ENCODE measurements around the gene TBP.

TBP gene

DNA sequence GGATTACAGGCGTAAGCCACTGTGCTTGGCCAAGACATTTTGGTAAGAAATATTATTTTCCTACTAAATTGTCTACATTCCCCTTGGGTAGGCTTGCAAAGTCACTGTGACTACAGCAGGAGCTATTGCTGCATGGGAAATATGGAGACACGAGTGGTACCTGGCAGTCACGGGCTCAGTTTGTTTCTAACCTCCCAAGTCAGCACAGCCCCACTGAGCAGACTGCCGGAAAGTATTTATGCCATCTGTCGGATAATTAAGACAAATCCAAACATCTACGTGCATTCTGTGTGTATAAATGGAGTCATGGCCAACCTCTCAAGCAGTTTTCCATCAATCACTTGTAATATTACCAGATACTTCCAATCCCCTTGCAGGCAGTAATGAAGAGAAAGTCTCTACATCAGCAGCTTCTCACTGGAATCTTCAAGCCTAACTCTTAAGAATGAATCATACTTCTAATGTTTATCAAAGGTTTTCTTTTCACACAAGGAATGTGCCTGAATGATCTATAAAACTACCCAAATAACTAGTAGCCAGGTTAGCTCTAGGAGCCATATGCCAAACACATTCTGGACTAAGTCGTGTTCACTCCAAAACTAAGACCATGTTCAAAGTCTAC, 21.2 kb upstream of the TBP start:
- Histone ChIP-seq H3K9me3 (no peaks in the 10 kb centered on the region), H3K36me3 (peaks cover 62% of the 10 kb centered on the region), H3K4me1 (ENCODE audit: control insufficient read depth in 1 of 2, insufficient read depth in 1 of 2, low read depth in 1 of 2, low read length in 1 of 2) (no peaks in the 10 kb centered on the region), H3K4me3 (ENCODE audit: low read depth in 1 of 2, low read length in 1 of 2) (no peak overlapping the region), H3K27ac (no peak overlapping the region), H3K27me3 (no peaks in the 10 kb centered on the region)
- TF ChIP-seq, protein P1, sequence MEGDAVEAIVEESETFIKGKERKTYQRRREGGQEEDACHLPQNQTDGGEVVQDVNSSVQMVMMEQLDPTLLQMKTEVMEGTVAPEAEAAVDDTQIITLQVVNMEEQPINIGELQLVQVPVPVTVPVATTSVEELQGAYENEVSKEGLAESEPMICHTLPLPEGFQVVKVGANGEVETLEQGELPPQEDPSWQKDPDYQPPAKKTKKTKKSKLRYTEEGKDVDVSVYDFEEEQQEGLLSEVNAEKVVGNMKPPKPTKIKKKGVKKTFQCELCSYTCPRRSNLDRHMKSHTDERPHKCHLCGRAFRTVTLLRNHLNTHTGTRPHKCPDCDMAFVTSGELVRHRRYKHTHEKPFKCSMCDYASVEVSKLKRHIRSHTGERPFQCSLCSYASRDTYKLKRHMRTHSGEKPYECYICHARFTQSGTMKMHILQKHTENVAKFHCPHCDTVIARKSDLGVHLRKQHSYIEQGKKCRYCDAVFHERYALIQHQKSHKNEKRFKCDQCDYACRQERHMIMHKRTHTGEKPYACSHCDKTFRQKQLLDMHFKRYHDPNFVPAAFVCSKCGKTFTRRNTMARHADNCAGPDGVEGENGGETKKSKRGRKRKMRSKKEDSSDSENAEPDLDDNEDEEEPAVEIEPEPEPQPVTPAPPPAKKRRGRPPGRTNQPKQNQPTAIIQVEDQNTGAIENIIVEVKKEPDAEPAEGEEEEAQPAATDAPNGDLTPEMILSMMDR (IDR thresholded peaks at IDR 0.05) = no peak

DNA sequence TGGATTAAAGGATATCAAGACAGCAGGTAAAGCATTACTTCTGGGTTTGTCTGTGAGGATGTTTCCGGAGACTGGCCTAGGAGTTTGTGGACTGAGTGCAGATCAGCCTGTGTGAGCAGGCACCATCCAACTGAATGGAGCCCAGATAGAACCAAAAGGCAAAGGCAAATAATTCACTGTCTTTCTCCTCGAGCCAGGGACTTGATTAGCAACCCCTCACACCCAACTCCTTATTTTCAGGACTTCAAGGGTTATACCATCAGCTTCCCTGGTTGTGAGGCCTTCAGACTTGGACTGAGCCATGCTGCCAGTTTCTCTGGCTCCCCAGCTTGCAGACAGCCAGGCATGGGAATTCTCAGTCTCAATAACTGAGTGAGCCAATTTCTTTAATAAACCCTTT, 20.4 kb upstream of the TBP start:
- Histone ChIP-seq H3K27me3 (no peaks in the 10 kb centered on the region), H3K4me3 (ENCODE audit: low read depth in 1 of 2, low read length in 1 of 2) (no peak overlapping the region), H3K27ac (no peak overlapping the region), H3K4me1 (ENCODE audit: control insufficient read depth in 1 of 2, insufficient read depth in 1 of 2, low read depth in 1 of 2, low read length in 1 of 2) (no peaks in the 10 kb centered on the region), H3K36me3 (peaks cover 70% of the 10 kb centered on the region), H3K9me3 (no peaks in the 10 kb centered on the region)
- TF ChIP-seq, protein P1 (IDR thresholded peaks at IDR 0.05) = no peak

DNA sequence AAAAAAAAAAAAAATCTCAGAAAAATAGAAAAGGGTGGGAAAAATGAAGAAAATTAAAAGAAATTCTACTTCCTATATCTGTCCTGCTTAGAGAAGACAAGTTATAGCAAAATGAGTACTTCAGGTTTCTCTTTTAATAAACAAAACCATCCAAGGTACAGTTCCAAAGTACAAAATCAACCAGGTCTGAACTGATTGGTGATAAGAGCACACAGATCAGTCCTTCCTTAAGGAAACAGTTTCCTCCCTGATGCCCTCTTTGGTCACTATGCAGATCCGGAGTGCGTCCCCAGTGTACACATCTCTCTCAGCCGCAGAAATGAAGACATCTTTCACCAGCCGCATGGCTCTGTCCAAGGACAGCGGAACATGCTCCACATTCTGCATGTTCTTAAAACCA, 19.2 kb upstream of the TBP start:
- H3K36me3 ChIP-seq = peaks cover 82% of the 10 kb centered on the region

GRCh38 chr6:170536671-170537070, 17.5 kb upstream of the TBP start:
- peaks cover 92% of the 10 kb centered on the region for H3K36me3 ChIP-seq
- no peak overlapping the region for H3K27ac ChIP-seq

More for the DNA sequence above, 19.2 kb upstream of the TBP start:
- H3K9me3 ChIP-seq = no peaks in the 10 kb centered on the region
- no peak overlapping the region for H3K4me3 ChIP-seq (ENCODE audit: low read depth in 1 of 2, low read length in 1 of 2)
- no peak overlapping the region for H3K27ac ChIP-seq
- H3K4me1 ChIP-seq (ENCODE audit: control insufficient read depth in 1 of 2, insufficient read depth in 1 of 2, low read depth in 1 of 2, low read length in 1 of 2) = no peaks in the 10 kb centered on the region
- TF ChIP-seq, protein P1 (IDR thresholded peaks at IDR 0.05) = no peak
- H3K27me3 ChIP-seq = no peaks in the 10 kb centered on the region

GRCh38 chr6:170537329-170537728, 16.8 kb upstream of the TBP start:
- Histone ChIP-seq H3K9me3 (no peaks in the 10 kb centered on the region), H3K27ac (no peak overlapping the region), H3K4me1 (ENCODE audit: control insufficient read depth in 1 of 2, insufficient read depth in 1 of 2, low read depth in 1 of 2, low read length in 1 of 2) (no peaks in the 10 kb centered on the region), H3K36me3 (peaks cover 94% of the 10 kb centered on the region), H3K27me3 (no peaks in the 10 kb centered on the region), H3K4me3 (ENCODE audit: low read depth in 1 of 2, low read length in 1 of 2) (no peak overlapping the region)
- TF ChIP-seq, protein P1 (IDR thresholded peaks at IDR 0.05) = no peak

More at GRCh38 chr6:170536671-170537070, 17.5 kb upstream of the TBP start:
- Histone ChIP-seq H3K27me3 (no peaks in the 10 kb centered on the region), H3K4me3 (ENCODE audit: low read depth in 1 of 2, low read length in 1 of 2) (no peak overlapping the region), H3K9me3 (no peaks in the 10 kb centered on the region), H3K4me1 (ENCODE audit: control insufficient read depth in 1 of 2, insufficient read depth in 1 of 2, low read depth in 1 of 2, low read length in 1 of 2) (no peaks in the 10 kb centered on the region)
- TF ChIP-seq, protein P1 (IDR thresholded peaks at IDR 0.05) = no peak

All from neutrophil (primary cell).